Smooth muscle cell of the umbilical artery (primary cell): ENCODE results near the gene CCDC71L. TPM values are rescaled to one million over a fixed set of nuclear protein-coding genes. Genes with fewer than 3 reads are reported as not detected.

Source experiments
- total RNA-seq: library from RNA; depleted of rRNA; stranded (reverse); fragments of >200 nt; gene quantifications from 2 replicates; pipeline ENCODE4 v1.2.3, GENCODE V29; 2014

The CCDC71L gene
- 23.9 and 89.4 TPM in 2 replicates for total RNA-seq

GRCh38 chr7:106660862-106661720 is at the start of gene CCDC71L:
Gene CCDC71L, minus strand, starts transcription at chr7:106661158. Its CDS starts 262 bp downstream, at chr7:106660896.

Other genes starting within 250 kb of the CCDC71L start
- not detected in 2 replicates for gene PIK3CG, start 204.1 kb upstream of the CCDC71L start, total RNA-seq